NCI-H128 (cell line): ENCODE data around the gene SLC38A1.
A peak's percentile ranks its signal among the peaks of the same experiment; 100 is the strongest.
"Not testable (repeated sequence)": the region's sequence is repeated elsewhere in the genome, so short reads cannot be mapped to it uniquely, and the experiment has no call there.

Experiments
- DNase-seq: peaks from one replicate; lab custom pipeline; 2025; ENCODE audit not compliant: unreplicated experiment; lab: John Stamatoyannopoulos, UW

SLC38A1 gene

GRCh38 chr12:46268583-46269428 lies at the start of gene SLC38A1:
Gene SLC38A1 (minus strand): TSS chr12:46269043. CDS start chr12:46239800, 29,243 bp downstream.
- DNase-seq = peak; percentile 72

- no peak for DNase-seq
Measured at GRCh38 chr12:46318037-46318436, 49.2 kb upstream of the SLC38A1 start.

GRCh38 chr12:46304070-46304469 lies 35.2 kb upstream of the SLC38A1 start:
- no peak for DNase-seq

GRCh38 chr12:46303039-46303666 lies 34.3 kb upstream of the SLC38A1 start:
- DNase-seq = no peak

- DNase-seq = no peak
Measured at GRCh38 chr12:46300910-46301309, 32.1 kb upstream of the SLC38A1 start.

GRCh38 chr12:46299851-46300250 lies 31.0 kb upstream of the SLC38A1 start:
- DNase-seq = no peak

GRCh38 chr12:46298261-46298660 lies 29.4 kb upstream of the SLC38A1 start:
- DNase-seq = no peak

GRCh38 chr12:46296822-46297221 lies 28.0 kb upstream of the SLC38A1 start:
- no peak for DNase-seq

GRCh38 chr12:46292754-46293402 lies 24.0 kb upstream of the SLC38A1 start:
- no peak for DNase-seq

- not testable (repeated sequence) for DNase-seq
Measured at GRCh38 chr12:46291953-46292352, 23.1 kb upstream of the SLC38A1 start.

- DNase-seq = not testable (repeated sequence)
Measured at GRCh38 chr12:46285177-46285576, 16.3 kb upstream of the SLC38A1 start.

GRCh38 chr12:46282829-46283228 lies 14.0 kb upstream of the SLC38A1 start:
- DNase-seq = no peak

- DNase-seq = no peak
Measured at GRCh38 chr12:46276756-46277155, 7.9 kb upstream of the SLC38A1 start.

- DNase-seq = no peak
Measured at GRCh38 chr12:46271863-46272262, 3.0 kb upstream of the SLC38A1 start.

GRCh38 chr12:46269429-46270241 lies 792 bp upstream of the SLC38A1 start:
- no peak for DNase-seq

GRCh38 chr12:46267825-46268582 lies 839 bp downstream of the SLC38A1 start:
- DNase-seq = no peak

GRCh38 chr12:46267575-46267824 lies 1.3 kb downstream of the SLC38A1 start:
- peak; percentile 46 for DNase-seq

- peak; percentile 46 for DNase-seq
Measured at GRCh38 chr12:46266869-46267574, 1.8 kb downstream of the SLC38A1 start.

GRCh38 chr12:46266382-46266791 lies 2.5 kb downstream of the SLC38A1 start:
- no peak for DNase-seq

GRCh38 chr12:46265734-46266133 lies 3.1 kb downstream of the SLC38A1 start:
- DNase-seq = no peak
